Measurements from ENCODE around the gene USP48.

Gene USP48

DNA sequence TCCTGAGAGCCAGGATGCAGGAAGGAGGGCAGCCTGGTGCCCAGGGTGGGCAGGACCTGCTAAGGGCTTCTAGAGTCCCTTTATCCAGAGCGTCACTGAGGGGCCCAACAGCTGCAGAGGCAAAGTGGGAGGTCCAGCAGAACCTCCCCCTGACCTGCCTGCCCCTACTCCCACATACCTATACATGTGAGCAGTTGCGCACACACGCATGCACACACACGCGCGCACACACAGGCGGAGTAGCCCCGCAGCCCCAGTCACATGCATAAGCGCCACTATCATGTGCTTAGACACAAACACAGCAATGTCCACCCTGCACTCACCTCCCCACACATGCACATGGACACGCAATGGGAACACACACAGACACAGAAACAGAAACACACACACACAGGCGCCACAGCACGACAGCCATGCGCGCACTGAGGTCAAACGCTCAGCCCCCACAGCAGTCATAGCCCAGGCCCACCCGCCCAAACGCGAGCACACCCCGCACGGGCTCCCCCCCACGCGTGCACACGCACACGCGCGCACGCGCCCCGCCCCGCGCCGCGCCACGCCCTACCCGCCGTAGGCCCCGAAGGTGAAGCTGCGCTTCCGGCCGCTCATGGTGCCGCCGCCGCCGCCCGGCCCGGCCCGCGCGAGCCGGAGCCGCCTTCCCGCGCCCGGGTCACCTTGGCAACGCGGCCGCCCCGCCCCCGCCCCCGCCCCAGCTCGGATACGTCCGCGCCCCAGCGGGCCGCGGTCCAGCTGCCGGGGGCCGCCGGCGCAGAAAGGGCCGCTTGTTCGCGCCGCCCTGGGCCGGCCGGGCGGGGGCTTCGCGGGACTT is 131.5 kb downstream of the USP48 start:
- H3K4me3 ChIP-seq (replicated peaks in 1 of 2; ENCODE audit: low read depth in 2 of 2, low read length in 2 of 2) = peak overlapping the region; percentile 36 to 43
- no peak for DNase-seq (ENCODE audit: low read depth in 2 of 2)
- TF ChIP-seq, protein P1, sequence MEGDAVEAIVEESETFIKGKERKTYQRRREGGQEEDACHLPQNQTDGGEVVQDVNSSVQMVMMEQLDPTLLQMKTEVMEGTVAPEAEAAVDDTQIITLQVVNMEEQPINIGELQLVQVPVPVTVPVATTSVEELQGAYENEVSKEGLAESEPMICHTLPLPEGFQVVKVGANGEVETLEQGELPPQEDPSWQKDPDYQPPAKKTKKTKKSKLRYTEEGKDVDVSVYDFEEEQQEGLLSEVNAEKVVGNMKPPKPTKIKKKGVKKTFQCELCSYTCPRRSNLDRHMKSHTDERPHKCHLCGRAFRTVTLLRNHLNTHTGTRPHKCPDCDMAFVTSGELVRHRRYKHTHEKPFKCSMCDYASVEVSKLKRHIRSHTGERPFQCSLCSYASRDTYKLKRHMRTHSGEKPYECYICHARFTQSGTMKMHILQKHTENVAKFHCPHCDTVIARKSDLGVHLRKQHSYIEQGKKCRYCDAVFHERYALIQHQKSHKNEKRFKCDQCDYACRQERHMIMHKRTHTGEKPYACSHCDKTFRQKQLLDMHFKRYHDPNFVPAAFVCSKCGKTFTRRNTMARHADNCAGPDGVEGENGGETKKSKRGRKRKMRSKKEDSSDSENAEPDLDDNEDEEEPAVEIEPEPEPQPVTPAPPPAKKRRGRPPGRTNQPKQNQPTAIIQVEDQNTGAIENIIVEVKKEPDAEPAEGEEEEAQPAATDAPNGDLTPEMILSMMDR (IDR thresholded peaks at IDR 0.05; ENCODE audit: low read depth, low read length) = no peak

DNA sequence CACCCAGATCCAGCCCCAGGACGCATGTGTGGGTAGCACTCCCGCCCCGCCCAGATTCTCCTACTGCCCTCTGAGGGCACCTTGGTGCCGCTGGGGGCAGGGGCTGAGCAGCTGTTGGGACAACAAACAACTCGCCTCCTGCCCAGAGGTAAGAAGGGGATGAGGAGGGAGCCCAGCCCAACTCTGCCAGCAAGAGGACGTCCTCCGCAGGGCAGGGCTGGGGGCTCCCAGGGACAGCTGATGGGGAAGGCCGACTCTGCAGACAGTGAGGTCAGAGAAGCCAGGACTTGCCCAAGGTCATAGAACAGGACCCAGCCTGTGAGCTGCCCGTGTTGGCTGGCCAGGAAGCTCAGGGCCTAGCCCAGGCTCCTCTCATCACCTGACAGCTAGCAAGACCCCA is 132.5 kb downstream of the USP48 start:
- TF ChIP-seq, protein P1 (IDR thresholded peaks at IDR 0.05; ENCODE audit: low read depth, low read length) = no peak
- DNase-seq (ENCODE audit: low read depth in 2 of 2) = no peak
- no peak overlapping the region for H3K4me3 ChIP-seq (replicated peaks in 1 of 2; ENCODE audit: low read depth in 2 of 2, low read length in 2 of 2)

DNA sequence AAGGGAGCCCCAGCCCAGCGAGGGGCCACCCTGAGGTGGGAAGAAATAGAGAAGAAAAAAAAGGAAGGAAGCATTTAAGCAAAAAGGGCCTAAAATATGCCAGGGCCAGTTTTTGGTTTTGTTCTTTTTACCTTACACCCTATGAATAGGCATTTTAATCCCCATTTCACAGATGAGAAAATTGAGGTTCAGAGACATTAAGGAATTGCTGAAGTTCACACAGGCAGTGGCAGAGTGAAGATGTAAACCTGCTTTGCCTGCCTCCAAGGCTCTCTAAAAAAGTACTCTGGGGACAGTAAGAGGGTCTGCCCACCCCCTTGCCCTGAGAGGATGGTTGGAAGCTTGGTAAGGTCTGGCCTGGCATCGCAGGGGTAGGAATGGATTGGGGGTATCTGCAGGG is 133.6 kb downstream of the USP48 start:
- TF ChIP-seq, protein P1 (IDR thresholded peaks at IDR 0.05; ENCODE audit: low read depth, low read length) = no peak
- H3K4me3 ChIP-seq (replicated peaks in 1 of 2; ENCODE audit: low read depth in 2 of 2, low read length in 2 of 2) = no peak overlapping the region
- no peak for DNase-seq (ENCODE audit: low read depth in 2 of 2)

DNA sequence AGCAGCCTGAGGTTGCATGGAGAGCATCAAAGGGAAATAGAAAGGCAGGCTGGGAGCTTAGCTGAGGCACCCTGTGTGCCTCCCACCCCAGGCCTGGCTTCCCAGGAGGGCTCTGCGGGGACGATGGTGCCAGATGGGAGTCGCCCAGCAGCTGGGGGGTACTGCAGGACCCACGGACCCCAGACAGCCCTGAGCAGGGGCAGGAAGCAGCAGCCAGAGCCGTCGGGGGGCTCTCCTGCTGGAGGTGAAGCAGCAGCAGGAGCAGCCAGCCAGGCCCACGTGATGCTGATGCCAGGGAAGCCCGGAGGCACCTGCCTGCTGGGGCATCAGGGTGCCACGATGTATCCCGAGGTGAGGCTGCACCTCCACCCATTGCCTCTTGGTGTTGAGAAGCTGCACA is 134.2 kb downstream of the USP48 start:
- no peak for DNase-seq (ENCODE audit: low read depth in 2 of 2)
- H3K4me3 ChIP-seq (replicated peaks in 1 of 2; ENCODE audit: low read depth in 2 of 2, low read length in 2 of 2) = no peak overlapping the region
- TF ChIP-seq, protein P1 (IDR thresholded peaks at IDR 0.05; ENCODE audit: low read depth, low read length) = no peak

DNA sequence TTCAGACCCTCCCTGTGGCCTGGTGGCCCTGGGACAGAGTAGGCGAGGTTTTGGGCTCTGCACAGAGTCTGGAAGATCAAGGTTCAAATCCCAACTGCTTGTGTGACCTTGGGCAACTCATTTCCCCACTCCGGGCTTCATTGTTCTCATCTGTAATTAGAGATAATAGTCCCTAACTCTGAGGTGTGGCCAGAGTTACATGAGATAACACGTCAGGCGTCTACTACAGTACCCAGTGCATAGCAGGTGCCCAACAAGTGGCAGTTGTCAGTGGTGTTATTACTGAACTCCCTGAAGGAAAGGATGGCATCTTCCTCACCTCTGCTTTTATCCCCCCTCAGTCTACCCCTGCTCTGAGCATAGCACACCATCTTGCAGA is 134.6 kb downstream of the USP48 start:
- DNase-seq (ENCODE audit: low read depth in 2 of 2) = no peak
- H3K4me3 ChIP-seq (replicated peaks in 1 of 2; ENCODE audit: low read depth in 2 of 2, low read length in 2 of 2) = no peak overlapping the region
- TF ChIP-seq, protein P1 (IDR thresholded peaks at IDR 0.05; ENCODE audit: low read depth, low read length) = no peak

DNA sequence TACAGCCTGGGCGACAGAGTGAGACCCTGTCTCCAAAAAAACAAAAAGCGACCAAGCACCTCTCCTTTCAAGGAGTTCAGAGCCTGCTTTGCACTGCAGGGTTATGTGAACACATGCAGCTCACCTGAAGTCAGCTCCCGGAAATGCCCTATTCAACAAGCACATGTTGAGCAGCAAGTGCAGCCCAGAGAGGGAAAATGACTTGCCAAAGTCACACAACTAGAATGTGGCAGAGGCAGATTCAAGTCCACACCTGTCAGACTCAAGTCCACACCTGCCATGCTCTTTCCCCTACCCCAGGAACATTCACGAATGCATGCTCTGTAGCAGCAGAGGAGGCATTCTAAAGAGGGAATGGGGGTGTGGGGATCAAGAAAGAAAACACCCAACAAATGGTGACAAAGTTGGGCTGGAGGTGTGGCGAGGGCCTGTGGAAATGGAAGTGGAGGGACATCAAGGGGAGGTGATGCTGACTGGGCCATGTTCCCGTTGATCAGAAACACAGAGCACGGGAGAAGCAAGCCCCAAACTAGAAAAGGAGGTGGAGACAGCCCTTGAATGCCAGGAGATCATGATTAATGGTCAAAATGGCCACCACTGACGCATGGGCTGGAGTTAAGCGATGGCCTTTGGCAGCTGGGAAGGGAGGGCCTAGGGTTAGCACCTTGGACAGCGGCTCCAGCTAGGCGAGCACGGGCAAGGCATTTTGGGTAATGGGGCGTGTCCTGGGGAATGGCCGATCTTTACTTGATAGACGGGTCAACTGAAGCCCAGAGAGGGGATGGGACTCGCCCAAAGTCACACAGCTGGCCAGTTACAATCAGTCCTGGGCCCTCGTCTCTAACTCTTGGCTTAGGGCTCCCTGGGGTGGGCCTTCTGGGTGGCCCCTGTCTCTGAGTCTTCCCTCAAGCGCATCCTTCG is 135.3 kb downstream of the USP48 start:
- peak; percentile 64 to 72 for DNase-seq (ENCODE audit: low read depth in 2 of 2)
- TF ChIP-seq, protein P1 (IDR thresholded peaks at IDR 0.05; ENCODE audit: low read depth, low read length) = no peak
- H3K4me3 ChIP-seq (replicated peaks in 1 of 2; ENCODE audit: low read depth in 2 of 2, low read length in 2 of 2) = no peak overlapping the region

Measured in cardiac fibroblast (primary cell).